WI38 (cell line): Measurements from ENCODE around the gene L1CAM.

Experiments
- H3K4me3 ChIP-seq: 2 replicates; pipeline ENCODE4 v1.5.1; 2011; ENCODE audit warnings: low read depth, mild to moderate bottlenecking, control low read depth, low read length
- TF ChIP-seq, protein P1 (sequence below): IDR thresholded peaks from 2 replicates; pipeline ENCODE4 v1.5.1; 2012; ENCODE audit warnings: low read depth, mild to moderate bottlenecking, control low read depth, low read length

L1CAM gene

DNA sequence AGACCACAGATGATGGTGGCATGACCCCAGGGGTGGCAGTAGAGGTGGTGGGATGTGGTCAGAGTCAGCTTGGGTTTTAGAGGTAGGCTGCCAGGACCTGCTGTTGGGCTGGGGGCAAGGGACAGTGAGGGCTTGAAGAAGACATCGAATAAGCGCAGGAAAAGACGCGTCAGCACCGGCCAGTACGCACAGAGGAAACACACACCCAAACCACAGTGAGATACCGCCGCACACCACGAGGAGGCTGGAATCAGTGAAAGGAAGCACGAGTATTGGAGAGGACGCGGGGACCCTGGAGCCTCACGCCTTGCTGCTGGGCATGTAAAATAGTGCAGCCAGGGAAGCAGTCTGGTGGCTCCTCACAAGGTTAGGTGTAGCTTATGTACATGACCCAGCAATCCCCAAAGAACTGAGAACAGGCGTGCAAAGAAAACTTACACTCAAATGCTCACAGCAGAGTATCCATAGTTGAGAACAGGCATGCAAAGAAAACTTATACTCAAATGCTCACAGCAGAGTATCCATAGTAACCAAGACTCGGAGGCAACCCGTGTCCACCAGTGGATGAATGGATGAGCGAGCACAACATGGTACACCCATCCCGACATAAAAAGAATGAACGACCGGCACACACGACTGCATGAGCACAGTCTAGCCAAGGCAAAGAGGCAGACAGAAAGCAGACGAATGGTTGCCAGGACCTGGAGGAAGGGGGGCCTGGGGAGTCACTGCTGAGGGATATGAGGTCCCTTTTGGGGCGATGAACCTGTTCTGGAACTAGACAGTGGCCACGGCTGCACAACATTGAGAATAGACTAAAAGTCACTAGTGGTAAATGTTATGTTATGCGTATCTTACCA is 68.9 kb downstream of the L1CAM start:
- H3K4me3 ChIP-seq: no peak overlapping the region
- TF ChIP-seq, protein P1, sequence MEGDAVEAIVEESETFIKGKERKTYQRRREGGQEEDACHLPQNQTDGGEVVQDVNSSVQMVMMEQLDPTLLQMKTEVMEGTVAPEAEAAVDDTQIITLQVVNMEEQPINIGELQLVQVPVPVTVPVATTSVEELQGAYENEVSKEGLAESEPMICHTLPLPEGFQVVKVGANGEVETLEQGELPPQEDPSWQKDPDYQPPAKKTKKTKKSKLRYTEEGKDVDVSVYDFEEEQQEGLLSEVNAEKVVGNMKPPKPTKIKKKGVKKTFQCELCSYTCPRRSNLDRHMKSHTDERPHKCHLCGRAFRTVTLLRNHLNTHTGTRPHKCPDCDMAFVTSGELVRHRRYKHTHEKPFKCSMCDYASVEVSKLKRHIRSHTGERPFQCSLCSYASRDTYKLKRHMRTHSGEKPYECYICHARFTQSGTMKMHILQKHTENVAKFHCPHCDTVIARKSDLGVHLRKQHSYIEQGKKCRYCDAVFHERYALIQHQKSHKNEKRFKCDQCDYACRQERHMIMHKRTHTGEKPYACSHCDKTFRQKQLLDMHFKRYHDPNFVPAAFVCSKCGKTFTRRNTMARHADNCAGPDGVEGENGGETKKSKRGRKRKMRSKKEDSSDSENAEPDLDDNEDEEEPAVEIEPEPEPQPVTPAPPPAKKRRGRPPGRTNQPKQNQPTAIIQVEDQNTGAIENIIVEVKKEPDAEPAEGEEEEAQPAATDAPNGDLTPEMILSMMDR: no peak

GRCh38 chrX:153814591-153815315 is 71.2 kb downstream of the L1CAM start:
- TF ChIP-seq, protein P1: no peak

GRCh38 chrX:153813161-153813560 is 72.8 kb downstream of the L1CAM start:
- H3K4me3 ChIP-seq: no peak overlapping the region
- TF ChIP-seq, protein P1: no peak

More at GRCh38 chrX:153814591-153815315, 71.2 kb downstream of the L1CAM start:
- no peak overlapping the region for H3K4me3 ChIP-seq

GRCh38 chrX:153812220-153812619 is 73.8 kb downstream of the L1CAM start:
- TF ChIP-seq, protein P1: no peak

More at GRCh38 chrX:153812220-153812619, 73.8 kb downstream of the L1CAM start:
- no peak overlapping the region for H3K4me3 ChIP-seq
